ENCODE measurements around the gene RELN.

DNA sequence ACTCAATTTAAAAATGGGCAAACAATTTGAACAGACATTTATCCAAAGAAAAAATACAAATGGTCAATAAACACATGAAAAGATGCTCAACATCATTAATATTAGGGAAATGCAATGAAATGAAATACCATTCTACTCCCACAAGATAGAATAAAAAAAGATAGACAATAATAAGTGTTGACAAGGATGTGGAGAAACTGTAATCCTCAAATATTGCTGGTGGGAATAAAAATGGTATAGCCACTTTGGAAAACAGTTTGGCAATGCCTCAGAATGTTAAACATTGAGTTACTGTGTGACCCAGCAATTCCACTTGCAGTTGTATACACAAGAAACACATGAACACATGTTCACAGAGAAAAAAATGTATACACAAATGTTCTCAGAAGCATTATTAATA lies 197.6 kb downstream of the RELN start:
- TF ChIP-seq, protein P1, sequence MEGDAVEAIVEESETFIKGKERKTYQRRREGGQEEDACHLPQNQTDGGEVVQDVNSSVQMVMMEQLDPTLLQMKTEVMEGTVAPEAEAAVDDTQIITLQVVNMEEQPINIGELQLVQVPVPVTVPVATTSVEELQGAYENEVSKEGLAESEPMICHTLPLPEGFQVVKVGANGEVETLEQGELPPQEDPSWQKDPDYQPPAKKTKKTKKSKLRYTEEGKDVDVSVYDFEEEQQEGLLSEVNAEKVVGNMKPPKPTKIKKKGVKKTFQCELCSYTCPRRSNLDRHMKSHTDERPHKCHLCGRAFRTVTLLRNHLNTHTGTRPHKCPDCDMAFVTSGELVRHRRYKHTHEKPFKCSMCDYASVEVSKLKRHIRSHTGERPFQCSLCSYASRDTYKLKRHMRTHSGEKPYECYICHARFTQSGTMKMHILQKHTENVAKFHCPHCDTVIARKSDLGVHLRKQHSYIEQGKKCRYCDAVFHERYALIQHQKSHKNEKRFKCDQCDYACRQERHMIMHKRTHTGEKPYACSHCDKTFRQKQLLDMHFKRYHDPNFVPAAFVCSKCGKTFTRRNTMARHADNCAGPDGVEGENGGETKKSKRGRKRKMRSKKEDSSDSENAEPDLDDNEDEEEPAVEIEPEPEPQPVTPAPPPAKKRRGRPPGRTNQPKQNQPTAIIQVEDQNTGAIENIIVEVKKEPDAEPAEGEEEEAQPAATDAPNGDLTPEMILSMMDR (IDR thresholded peaks at IDR 0.05) = no peak
- no peak for TF ChIP-seq POLR2A (IDR thresholded peaks at IDR 0.05)
- no peak for TF ChIP-seq POLR2AphosphoS5 (IDR thresholded peaks at IDR 0.05)
